GM12872 (cell line): ENCODE results near the gene CD99.

Experiments used
- TF ChIP-seq, protein P1 (sequence below): IDR thresholded peaks from 3 replicates; pipeline ENCODE4 v1.5.1; 2011; ENCODE audit warnings: low read depth, mild to moderate bottlenecking, low read length, moderate library complexity; ENCODE audit not compliant: insufficient read depth

CD99 gene

DNA sequence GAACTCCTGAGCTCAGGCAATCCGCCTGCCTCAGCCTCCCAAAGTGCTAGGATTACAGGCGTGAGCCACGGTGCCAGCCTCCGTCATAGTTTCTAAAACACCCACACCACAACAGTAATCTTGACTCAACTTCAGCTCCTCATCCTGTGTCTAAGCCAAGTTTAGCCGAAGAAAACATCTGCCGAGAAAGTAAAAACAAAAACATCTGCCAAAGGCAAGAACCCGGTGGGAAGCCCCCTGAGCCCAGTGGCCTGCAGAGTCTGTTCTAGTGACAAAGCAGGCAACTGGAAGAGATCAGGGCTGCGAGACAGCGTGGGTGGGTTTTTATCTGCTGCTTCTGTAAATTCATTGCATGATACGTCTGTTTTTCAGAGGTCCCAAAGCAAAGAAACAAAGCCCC, 26.6 kb upstream of the CD99 start:
- TF ChIP-seq, protein P1, sequence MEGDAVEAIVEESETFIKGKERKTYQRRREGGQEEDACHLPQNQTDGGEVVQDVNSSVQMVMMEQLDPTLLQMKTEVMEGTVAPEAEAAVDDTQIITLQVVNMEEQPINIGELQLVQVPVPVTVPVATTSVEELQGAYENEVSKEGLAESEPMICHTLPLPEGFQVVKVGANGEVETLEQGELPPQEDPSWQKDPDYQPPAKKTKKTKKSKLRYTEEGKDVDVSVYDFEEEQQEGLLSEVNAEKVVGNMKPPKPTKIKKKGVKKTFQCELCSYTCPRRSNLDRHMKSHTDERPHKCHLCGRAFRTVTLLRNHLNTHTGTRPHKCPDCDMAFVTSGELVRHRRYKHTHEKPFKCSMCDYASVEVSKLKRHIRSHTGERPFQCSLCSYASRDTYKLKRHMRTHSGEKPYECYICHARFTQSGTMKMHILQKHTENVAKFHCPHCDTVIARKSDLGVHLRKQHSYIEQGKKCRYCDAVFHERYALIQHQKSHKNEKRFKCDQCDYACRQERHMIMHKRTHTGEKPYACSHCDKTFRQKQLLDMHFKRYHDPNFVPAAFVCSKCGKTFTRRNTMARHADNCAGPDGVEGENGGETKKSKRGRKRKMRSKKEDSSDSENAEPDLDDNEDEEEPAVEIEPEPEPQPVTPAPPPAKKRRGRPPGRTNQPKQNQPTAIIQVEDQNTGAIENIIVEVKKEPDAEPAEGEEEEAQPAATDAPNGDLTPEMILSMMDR: no peak

DNA sequence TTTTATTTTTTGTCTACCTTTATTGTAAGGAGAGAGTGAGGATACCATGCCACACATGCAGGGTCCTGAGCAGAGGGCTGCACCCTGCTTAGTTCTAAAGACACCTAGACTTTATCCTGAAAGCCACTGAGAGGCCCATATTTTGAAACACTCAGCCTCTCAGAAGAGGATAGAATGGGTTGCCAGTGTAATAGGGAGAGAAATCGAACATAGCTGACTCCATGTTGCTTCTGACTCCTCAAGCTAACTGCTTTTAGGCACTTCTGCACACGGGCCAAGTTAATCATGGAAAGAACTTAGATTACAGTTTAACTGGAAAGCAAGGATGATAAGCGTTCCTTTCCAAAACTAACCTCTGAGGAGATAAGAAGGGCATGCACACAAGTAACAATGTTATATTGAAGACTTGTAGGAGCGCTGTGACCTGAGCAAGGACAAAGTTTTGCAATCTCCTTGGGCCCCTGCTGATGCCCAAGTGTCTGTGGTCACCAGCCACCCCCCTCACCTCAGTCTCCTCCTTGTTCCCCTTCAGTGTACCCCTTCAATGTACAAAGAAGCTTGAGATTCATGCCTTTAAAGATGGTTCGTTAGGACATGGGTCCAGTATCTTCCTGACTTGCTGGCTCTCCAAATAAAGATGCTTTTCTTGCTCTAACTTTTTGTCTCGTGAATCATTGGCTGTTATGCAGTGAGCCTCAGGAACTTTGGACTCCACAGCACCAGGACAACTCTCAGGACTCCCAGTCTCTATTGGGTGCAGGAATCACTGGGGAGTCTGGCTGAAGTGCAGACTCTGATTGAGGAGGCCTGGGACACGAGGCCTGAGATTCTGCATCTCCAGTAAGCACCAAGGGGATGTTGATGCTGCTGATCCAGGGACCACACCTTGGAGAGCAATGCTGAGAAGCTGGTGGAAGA, 25.4 kb upstream of the CD99 start:
- TF ChIP-seq, protein P1: no peak

DNA sequence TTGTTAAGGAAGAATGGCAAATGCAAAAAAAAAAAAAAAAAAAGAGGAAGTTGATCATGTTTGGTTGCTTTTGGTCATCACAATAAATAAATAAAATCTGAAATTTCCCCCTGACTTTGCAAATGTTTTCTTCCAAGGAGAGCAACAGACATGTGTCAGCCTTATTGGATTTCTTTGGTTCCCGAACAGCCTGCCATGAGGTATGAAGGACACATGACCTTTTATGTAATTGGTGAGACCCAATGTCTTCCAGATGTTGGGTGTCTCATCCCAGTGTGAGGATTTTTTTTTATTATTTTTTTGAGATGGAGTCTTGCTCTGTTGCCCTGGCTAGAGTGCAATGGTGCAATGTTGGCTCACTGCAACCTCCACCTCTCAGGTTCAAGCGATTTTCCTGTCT, 24.6 kb upstream of the CD99 start:
- TF ChIP-seq, protein P1: no peak

DNA sequence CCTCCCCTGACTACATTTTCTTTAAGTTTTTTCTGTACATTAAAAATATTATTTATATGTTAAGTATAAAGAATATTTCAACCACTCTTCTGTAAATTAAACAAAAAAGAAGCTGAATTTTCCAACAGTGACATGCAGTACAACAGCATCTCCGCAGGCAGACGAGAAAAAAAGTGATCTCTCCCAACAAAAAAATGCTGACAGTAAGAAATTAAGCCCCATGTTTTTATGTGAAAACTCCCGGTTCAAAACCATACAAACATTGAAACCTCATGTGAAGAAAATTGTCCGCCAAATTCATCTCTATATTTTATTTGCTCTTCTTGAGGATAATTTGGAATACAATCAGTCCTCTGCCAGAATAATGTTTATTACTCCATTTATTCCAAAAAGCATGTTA, 20.1 kb upstream of the CD99 start:
- TF ChIP-seq, protein P1: no peak

DNA sequence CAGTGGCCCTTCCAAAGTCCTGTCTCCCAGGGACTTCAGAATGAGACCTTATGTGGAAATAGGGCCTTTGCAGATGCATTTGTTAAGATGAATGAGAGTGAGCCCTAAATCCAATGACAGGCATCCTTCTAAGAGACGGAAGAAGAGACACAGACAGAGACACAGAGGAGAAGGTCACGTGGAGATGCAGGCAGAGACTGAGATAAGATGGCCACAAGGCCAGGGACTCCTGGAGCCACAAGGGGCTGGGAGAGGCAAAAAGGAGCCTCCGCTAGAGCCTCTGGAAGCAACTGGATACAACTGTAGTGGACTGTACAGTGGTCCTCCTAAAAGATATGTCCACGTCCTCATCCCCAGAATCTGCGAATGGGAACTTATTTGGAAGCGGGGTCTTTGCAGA, 19.0 kb upstream of the CD99 start:
- TF ChIP-seq, protein P1: no peak

DNA sequence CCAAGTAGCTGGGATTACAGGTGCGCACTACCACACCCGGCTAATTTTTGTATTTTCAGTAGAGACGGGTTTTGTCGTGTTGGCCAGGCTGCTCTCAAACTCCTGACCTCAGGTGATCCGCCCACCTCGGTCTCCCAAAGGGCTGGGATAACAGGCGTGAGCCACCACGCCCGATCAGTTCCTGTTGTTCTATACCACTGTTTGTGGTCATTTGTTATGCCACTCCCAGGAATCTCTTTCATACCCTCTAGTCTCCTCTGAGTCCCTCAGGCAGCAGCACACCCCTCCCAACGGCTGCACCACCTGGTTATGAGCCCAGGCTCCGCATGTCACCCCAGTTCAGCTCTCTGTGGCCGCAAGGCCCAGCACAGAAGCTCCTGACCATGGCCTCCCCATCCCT, 17.5 kb upstream of the CD99 start:
- TF ChIP-seq, protein P1: no peak

DNA sequence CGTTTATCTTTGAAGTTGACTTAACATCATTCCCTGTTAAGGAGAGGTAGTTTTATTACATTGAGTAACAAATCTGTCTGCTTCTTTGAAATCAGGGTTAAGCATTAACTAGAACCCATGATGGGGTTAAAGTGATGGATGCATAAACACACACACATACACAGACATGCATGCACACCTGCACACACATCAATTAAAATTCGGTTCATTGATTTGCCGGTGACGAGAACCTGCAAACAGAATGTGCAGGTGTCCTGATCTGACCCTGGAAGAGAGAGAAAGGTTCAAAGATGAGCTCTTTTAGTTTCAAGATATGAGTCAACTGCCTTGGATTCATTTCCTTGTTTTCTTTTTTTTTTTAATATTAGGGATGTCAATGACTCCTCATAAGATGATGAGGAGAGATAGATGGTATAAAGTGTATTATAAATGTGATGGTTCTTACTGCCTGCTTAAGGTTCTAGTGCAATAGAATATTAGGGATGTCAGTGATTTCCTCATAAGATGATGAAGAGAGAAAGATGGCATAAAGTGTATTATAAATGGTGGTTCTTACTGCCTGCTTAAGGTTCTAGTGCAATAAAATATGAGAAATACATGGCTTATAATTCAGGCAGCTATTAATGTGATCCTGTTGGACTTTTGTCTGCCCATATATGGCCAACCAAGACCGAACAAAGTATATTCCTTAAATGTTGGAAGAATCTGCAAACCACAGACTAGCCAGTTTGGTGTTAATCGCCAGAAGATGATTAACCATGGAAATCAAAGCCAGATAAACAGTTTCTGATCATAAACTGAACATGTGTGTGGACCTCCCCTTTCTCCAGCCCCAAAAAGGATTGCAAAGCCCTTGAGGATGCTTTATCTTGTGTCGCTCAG, 14.1 kb upstream of the CD99 start:
- TF ChIP-seq, protein P1: no peak
